Hematopoietic multipotent progenitor cell (in vitro differentiated cells): ENCODE data around the gene ROBO1. TPM values are rescaled to one million over a fixed set of nuclear protein-coding genes. Genes with fewer than 3 reads are reported as not detected.

Experiments used
- DNase-seq, 3 donors: peaks; one replicate each; pipeline ENCODE4 v3.0.0-alpha.2; 2011 to 2015; ENCODE audit warnings: low read depth in 2 of 3, low spot score in 2 of 3
- total RNA-seq: library from RNA; depleted of rRNA; stranded (reverse); fragments of >200 nt; gene quantifications from one replicate; pipeline ENCODE4 v1.2.3, GENCODE V29; 2012

ROBO1 gene
- total RNA-seq, 1 donor: 3.2 TPM

- DNase-seq: peak in 2 of 3 donors; percentile 48 to 82
Measured at GRCh38 chr3:79032686-79033318, 735.0 kb downstream of the ROBO1 start.

GRCh38 chr3:79030157-79030556 is 737.6 kb downstream of the ROBO1 start:
- no peak for DNase-seq

GRCh38 chr3:79028916-79029315 is 738.9 kb downstream of the ROBO1 start:
- DNase-seq: no peak

- no peak for DNase-seq
Measured at GRCh38 chr3:79027593-79027992, 740.2 kb downstream of the ROBO1 start.

- no peak for DNase-seq
Measured at GRCh38 chr3:79019924-79020173, 747.9 kb downstream of the ROBO1 start.

- DNase-seq: peak in 2 of 3 donors; percentile 70 to 75
Measured at GRCh38 chr3:79019137-79019923, 748.5 kb downstream of the ROBO1 start.

GRCh38 chr3:79018671-79019136 is 749.1 kb downstream of the ROBO1 start:
- DNase-seq: peak in 2 of 3 donors; percentile 40 to 54

- peak in 1 of 3 donors; percentile 3 for DNase-seq
Measured at GRCh38 chr3:79018265-79018664, 749.5 kb downstream of the ROBO1 start.

GRCh38 chr3:79016587-79017376 is 751.0 kb downstream of the ROBO1 start:
- DNase-seq: no peak

GRCh38 chr3:79015854-79016253 is 751.9 kb downstream of the ROBO1 start:
- DNase-seq: no peak

- no peak for DNase-seq
Measured at GRCh38 chr3:79012946-79013362, 754.8 kb downstream of the ROBO1 start.

GRCh38 chr3:79012530-79012913 is 755.3 kb downstream of the ROBO1 start:
- peak in 1 of 3 donors; percentile 9 for DNase-seq

- DNase-seq: no peak
Measured at GRCh38 chr3:79011821-79012529, 755.8 kb downstream of the ROBO1 start.

- DNase-seq: no peak
Measured at GRCh38 chr3:79009861-79010260, 757.9 kb downstream of the ROBO1 start.

- no peak for DNase-seq
Measured at GRCh38 chr3:79006077-79006476, 761.7 kb downstream of the ROBO1 start.

GRCh38 chr3:79005084-79005483 is 762.7 kb downstream of the ROBO1 start:
- DNase-seq: no peak

GRCh38 chr3:79003994-79004393 is 763.8 kb downstream of the ROBO1 start:
- no peak for DNase-seq

GRCh38 chr3:79002465-79003372 is 765.1 kb downstream of the ROBO1 start:
- no peak for DNase-seq

- DNase-seq: no peak
Measured at GRCh38 chr3:79001255-79001654, 766.5 kb downstream of the ROBO1 start.

GRCh38 chr3:78999139-78999538 is 768.7 kb downstream of the ROBO1 start:
- DNase-seq: no peak
